Measurements from ENCODE around the gene JMJD8.

JMJD8 gene

GRCh38 chr16:659618-660017, 24.5 kb downstream of the JMJD8 start:
- DNase-seq (ENCODE audit: low read depth): no peak

GRCh38 chr16:658679-659571, 25.2 kb downstream of the JMJD8 start:
- no peak for DNase-seq (ENCODE audit: low read depth)

DNA sequence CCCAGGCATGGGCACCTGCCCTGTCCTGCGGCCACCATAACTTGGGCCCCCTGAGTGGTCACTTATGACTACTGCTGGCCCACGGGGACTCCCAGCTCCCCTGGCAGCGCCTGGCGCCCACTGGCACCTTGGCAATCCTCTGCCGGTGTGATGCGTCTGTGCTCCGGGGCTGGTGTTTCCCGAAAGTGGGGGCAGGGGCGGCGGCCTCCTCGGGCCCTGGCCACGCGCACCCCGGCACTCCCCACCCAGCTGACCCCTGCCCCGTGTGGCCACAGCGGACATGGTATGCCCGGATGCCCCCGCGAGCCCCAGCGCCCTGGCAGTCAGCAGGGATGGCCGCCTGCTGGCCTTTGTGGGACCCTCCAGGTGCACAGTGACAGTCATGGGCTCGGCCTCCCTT, 26.6 kb downstream of the JMJD8 start:
- DNase-seq (ENCODE audit: low read depth): no peak

DNA sequence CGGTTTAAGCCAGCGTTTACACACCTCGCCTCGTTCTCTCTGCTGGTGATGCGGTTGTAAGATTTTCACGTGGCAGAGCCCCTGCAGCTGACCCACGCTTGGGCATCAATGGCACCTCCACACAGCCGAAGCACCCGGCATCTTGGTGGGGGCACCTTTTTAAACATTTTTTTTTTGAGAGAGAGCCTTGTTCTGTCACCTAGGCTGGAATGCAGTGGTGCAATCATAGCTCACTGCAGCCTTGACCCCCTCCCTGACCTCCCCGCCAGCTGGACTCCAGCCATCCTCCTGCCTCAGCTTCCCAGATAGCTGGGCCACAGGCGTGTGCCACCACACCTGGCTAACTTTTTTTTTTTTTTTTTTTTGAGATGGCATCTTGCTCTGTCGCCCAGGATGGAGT, 30.1 kb downstream of the JMJD8 start:
- no peak for DNase-seq (ENCODE audit: low read depth)

- DNase-seq (ENCODE audit: low read depth): no peak
Observed at GRCh38 chr16:652454-653305, 31.5 kb downstream of the JMJD8 start.

DNA sequence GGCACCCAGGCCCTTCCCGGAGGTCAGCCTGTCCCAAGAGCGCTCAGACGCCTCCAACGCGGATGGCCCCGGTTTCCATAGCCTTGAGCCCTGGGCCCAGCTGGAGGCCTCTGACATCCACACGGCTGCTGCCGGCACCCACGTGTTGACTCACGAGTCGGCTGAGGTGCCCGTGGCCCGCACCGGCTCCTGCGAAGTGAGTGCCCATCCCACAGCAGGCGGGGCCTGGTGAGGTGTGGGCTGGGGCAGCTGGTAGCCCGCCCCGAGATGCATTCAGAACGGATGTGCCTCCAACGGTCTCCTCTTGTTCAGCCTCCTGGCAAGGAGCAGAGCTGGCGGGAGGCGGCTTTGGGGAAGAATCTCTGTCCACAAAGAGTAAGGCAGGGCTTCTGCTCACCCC, 32.3 kb downstream of the JMJD8 start:
- DNase-seq (ENCODE audit: low read depth): no peak

DNA sequence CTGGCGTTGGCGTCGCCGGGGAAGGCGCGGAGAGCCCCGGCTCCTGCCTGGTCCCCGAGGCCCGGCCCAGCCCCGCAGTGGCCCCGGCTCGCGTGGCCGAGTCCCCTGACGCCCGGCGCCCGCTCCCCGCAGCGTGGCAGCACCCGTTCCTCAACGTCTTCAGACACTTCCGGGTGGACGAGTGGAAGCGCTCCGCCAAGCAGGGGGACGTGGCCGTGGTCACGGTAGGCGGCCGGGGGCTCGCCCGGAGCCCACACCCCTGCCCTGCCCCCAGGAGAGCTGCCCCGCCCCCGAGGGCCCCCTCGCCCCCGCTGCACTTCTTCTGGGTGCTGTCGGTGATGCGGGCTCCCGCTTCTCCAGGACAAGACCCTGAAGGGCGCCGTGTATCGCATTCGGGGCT, 34.5 kb downstream of the JMJD8 start:
- no peak for DNase-seq (ENCODE audit: low read depth)

DNA sequence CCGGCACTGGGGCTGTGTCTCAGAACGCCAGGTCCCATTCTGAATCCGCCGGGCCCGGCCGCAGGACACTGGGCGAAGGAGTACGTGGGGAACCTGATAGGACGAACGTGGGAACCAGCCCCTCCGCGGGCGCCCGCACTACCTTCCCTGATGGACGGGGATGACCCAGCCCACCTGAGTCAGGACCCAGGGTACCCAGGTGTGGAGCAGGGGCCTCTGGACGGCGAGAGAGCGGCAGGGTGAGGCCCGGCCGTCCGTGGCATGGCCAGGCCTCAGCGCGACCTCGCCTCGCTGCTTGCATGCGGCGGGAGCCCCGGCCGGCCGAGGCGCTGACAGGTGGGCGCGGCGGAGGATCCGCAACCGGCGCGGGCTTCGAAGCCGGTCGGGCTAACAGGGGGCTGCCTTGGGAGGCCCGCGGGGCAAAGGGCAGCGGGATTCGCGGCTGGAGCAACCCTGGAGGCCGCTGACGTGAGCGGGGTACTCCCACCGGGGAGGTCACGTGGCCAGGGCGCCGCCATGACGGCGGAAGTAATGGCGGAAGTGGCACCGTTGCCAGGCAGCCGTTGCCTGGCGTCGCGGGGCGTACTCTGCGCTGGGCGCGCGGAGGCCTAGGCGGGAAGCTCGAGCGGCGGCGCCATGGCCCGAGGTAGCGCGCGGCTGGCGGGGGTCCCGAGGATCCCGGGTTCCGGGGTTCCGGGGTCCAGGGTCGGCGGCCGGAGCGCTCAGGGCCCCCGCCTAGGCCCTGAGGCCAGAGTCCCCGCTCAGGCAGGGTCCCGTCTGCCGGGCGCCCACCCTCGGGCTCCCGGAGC, 35.1 kb downstream of the JMJD8 start, which contains the start of gene WDR90:
TSS of gene WDR90 (plus strand) at position 585 of the 809 bp plus-strand sequence. CDS start at position 637, 52 bp downstream.
- DNase-seq (ENCODE audit: low read depth): no peak

GRCh38 chr16:648071-648780, 35.9 kb downstream of the JMJD8 start:
- DNase-seq (ENCODE audit: low read depth): no peak

DNA sequence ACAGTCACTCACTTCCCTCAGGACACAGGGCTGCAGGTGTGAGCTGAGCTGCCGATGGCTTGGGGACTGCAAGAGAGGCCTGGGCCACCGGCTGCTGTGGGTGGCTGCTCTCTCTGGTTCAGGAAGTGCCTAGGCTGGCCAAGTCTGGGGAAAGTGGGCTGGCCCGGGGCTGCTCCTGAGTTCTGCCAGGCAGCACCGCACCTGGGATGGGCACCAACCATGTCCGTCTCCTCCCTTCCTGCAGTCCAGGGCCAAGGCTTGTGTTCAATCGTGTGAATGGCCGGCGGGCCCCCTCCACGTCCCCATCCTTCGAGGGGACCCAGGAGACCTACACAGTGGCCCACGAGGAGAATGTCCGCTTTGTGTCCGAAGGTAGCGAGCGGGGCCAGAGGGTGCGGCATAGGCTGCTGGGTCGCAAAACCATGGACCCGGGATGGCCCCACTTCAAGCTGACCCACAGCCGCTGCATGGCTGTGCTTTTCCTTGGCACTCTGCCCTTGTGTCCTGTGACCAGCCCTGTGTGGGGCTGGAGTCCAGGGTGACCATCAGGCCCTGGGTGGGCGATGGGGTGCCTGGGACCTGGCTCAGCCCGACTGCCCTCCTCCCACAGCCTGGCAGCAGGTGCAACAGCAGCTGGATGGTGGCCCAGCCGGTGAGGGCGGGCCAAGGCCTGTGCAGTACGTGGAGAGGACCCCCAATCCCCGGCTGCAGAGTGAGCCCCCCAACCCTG, 36.8 kb downstream of the JMJD8 start:
- no peak for DNase-seq (ENCODE audit: low read depth)

DNA sequence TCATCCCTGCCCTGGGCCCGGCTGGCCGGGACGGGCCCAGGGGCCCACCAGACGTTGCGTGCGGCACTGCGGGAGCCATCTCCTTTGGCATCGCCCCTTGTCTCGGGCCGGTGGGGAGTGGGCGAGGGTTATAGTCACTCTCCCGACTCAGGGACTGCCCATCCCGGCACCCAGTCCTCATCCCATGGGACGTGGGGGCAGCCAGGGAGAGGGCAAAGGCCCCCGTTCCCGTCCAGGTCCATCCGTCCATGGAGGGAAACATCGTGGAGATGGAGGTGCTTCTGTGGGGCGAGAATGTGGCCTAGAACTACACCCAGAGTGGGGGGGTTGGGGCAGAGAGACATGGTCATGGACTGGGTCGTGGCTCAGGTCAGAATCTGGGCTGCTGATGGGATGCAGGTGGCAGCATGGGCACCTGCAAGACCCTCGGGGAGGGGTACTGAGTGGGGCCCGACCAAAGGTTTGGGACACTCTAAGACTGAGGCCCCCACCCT, 37.4 kb downstream of the JMJD8 start:
- DNase-seq (ENCODE audit: low read depth): no peak

DNA sequence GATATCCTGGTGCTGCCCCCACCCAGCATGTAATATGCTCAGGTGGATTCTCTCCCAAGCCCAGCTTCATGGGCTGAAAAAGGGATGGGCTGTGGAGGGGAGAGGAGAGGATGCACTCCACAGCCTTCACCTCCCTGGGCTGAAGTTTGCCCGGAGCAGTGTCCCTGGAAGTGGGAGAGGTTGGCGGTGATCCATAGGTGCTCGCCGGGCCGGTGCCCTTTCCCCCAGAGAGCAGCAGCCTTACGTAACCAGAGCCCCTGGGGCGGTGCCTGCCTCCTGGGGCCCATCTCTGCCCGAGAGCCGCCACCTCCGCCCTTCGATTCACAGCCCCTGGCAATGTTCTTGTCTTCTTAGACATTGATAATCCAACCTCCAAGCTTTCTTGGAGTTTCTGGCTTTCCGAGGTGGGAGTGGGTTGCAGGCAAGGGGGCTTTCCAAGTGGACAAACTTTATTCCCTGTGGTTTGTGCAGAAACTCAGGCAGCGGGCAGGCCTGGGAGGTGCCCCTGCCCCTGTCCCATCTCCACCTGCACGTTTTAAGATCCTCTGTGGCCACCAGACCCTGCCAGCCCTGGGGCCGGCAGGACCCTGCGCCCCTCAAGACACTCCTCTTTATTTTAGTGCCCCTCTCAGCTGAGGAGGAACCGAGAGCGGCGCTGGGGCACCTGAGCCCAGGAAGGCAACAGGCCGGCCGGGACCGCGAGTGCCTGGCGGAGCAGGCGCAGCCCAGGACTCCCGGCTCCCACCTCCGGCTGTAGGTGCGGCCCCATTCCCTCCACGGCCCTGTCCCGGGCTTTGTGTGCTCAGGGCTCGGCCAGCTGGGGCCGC, 38.1 kb downstream of the JMJD8 start:
- DNase-seq (ENCODE audit: low read depth): no peak

GRCh38 chr16:644556-644955, 39.6 kb downstream of the JMJD8 start:
- DNase-seq (ENCODE audit: low read depth): no peak

DNA sequence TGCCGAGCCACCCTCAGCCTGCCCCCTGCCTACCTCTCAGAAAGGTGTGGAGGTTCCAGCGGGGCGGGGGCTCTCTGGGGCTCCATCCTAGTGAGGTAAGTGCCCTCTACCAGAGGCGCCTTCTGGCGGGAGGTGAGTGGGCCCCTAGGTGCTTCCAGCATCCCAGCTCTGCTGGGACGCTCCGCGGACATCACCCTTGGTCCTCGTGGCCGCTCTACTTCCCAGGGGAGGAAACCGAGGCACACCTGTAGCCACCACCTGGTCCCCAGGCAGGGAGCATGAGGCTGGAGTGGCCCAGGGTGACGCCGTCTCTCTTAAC, 41.1 kb downstream of the JMJD8 start:
- no peak for DNase-seq (ENCODE audit: low read depth)

- no peak for DNase-seq (ENCODE audit: low read depth)
Observed at GRCh38 chr16:642189-643049, 41.7 kb downstream of the JMJD8 start.

- DNase-seq (ENCODE audit: low read depth): no peak
Observed at GRCh38 chr16:641326-642188, 42.6 kb downstream of the JMJD8 start, which contains the start of gene MCRIP2. TSS of gene MCRIP2 (plus strand) at chr16:641828. CDS start at chr16:641992, 164 bp downstream.

- DNase-seq (ENCODE audit: low read depth): no peak
Observed at GRCh38 chr16:640614-641013, 43.5 kb downstream of the JMJD8 start.

DNA sequence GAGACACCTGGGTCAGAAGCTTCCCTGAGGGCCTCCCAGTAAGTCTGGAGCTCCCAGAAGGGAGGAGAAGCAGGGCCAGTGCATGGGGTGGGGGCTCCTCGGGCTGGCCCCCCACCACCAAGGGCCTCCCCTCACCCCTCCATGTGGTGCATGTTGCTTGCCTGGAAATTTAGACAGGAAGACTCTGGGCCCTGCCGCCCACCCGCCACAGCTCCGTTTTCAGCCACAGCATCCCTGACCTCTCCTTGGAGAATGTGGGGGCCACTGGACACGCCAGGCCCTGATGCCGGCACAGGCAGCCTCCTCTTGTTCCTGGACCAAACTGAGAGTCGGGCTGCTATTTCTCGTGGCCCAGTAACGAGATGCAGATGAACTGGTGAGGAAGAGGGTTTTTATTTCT, 45.3 kb downstream of the JMJD8 start:
- no peak for DNase-seq (ENCODE audit: low read depth)
